Spinal cord (tissue), 10 donors: ENCODE measurements around the gene NPW. TPM values are rescaled to one million over a fixed set of nuclear protein-coding genes. Genes with fewer than 3 reads are reported as not detected.

ENCODE experiments used
- DNase-seq, 6 donors: peaks; one replicate each; pipeline versions ENCODE4 v3.0.0 to v3.0.0-alpha.2; 2013 to 2015; ENCODE audit warnings: low spot score in 6 of 6, low read depth in 4 of 6
- H3K27ac ChIP-seq: one replicate; pipeline ENCODE4 v1.5.1; 2013; ENCODE audit warnings: low read depth, low read length, control low read depth
- H3K27me3 ChIP-seq: one replicate; pipeline ENCODE4 v1.6.1; 2013; ENCODE audit warnings: low read length; ENCODE audit not compliant: control insufficient read depth, insufficient read depth
- H3K36me3 ChIP-seq: one replicate; pipeline ENCODE4 v1.6.1; 2013; ENCODE audit warnings: low read length; ENCODE audit not compliant: control insufficient read depth, insufficient read depth
- H3K4me1 ChIP-seq: one replicate; pipeline ENCODE4 v1.6.1; 2013; ENCODE audit warnings: low read length; ENCODE audit not compliant: control insufficient read depth, insufficient read depth
- H3K4me3 ChIP-seq: one replicate; pipeline ENCODE4 v1.5.1; 2013; ENCODE audit warnings: low read depth, low read length, control low read depth
- H3K9me3 ChIP-seq: one replicate; pipeline ENCODE4 v1.6.1; 2013; ENCODE audit warnings: low read length; ENCODE audit not compliant: control insufficient read depth, insufficient read depth
- WGBS: methylation state at CpG from one replicate; pipeline ENCODE4 v1.1.5; 2013; ENCODE audit warnings: missing lambda C conversion rate; ENCODE audit not compliant: insufficient coverage; 5-methylcytosine and 5-hydroxymethylcytosine counted together
- polyA plus RNA-seq, 2 donors: library from polyadenylated mRNA; unstranded; fragments of 120-200 nt; gene quantifications; one replicate each; pipeline ENCODE4 v1.2.1, GENCODE V29; 2013; ENCODE audit not compliant: insufficient read length in 2 of 2
- total RNA-seq, 2 donors: library from RNA; depleted of rRNA in 1 of 2; stranded (reverse); fragments of 120-200 nt in 1 of 2; fragments of >200 nt in 1 of 2; gene quantifications; one replicate each; pipeline versions ENCODE4 v1.2.3 to v1.2.4, GENCODE V29; 2013 to 2014
- donor health status: healthy.

Gene NPW
- total and polyA plus RNA-seq, 4 donors, result 0.20 to 4.9 (median 1.4) TPM

DNA sequence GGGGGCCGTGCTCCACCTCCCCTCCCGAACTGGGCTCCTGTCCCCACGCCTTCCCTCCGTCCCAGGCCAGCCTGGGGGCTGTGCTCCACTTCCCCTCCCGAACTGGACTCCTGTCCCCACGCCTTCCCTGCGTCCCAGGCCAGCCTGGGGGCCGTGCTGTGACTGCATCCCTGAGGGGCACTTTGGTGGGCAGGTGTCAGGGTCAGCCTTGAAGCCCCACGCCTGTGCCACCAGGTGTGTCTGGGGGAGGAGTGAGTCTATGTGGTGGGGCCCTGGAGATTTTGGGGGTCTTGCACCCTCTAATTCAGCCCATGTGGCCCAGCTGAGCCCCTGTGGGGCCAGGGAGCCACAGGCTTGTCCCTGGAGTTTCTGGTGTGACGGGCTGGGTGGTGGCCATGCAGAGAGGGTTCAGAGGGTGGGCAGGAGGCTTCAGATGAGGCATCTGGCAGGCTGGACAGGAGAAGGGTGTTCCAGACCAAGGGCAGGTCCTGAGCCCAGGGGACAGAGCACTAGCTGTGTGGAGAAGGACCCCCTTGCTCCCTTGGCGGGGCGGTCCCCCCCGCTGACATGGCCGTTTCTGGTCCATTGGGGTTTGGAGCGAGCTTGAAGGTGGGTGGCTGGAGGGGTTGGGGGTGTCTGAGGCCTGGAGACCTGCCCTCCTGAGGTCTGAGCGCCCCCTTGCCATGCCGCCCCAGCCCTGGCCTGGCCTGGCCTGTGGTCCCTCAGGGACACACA is 15.3 kb downstream of the NPW start:
- Histone ChIP-seq H3K36me3 (peaks cover 93% of the 10 kb centered on the region), H3K27me3 (no peaks in the 10 kb centered on the region), H3K4me3 (no peak overlapping the region), H3K9me3 (no peaks in the 10 kb centered on the region), H3K27ac (peak overlapping the region; percentile 79), H3K4me1 (peaks cover 78% of the 10 kb centered on the region)
- no peak for DNase-seq
- 92% methylated on average over 14 of the region's 17 CpGs for WGBS

DNA sequence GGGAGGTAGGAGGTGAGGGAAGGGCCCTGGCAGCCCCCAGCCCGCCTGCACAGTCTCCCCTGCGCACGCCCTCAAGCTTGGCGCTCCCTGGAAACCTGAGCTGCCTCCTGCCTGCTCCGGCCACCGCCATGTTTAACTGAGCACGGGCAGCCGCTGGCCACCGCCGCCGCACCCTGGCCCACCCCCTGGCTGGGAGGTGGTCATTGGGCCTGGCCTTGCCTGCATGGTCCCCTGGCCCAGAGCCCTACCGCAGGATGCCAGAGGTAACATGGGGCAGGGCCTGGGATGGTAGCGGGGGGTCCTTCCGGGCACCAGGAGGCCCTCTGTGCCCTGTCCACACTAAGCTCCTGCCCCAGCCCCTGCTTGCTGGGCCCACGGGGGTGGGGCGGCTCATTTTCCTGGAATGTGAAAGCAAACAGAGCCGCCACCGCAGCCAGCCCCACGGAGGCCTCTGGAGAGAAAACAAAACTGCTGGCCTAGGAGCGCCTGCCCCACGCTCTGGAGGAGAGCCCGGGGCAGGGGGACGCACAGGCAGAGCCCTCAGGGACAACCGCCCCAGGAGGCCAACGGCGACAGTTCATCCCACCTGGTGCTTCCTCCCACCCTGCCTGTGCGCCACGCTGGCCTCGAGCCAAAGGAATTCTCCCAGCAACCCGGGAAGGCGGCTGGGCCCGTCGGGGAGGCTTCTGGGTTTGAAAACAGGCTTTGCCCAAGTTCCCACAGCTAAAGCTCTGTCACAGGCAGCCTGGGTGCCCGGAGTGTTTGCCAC is 16.0 kb downstream of the NPW start:
- Histone ChIP-seq H3K4me1 (peaks cover 83% of the 10 kb centered on the region), H3K4me3 (no peak overlapping the region), H3K27me3 (no peaks in the 10 kb centered on the region), H3K36me3 (peaks cover 94% of the 10 kb centered on the region), H3K27ac (peak overlapping the region; percentile 79), H3K9me3 (no peaks in the 10 kb centered on the region)
- 51% methylated on average over 34 of the region's 34 CpGs for WGBS
- peak in 1 of 6 donors; percentile 67 for DNase-seq

DNA sequence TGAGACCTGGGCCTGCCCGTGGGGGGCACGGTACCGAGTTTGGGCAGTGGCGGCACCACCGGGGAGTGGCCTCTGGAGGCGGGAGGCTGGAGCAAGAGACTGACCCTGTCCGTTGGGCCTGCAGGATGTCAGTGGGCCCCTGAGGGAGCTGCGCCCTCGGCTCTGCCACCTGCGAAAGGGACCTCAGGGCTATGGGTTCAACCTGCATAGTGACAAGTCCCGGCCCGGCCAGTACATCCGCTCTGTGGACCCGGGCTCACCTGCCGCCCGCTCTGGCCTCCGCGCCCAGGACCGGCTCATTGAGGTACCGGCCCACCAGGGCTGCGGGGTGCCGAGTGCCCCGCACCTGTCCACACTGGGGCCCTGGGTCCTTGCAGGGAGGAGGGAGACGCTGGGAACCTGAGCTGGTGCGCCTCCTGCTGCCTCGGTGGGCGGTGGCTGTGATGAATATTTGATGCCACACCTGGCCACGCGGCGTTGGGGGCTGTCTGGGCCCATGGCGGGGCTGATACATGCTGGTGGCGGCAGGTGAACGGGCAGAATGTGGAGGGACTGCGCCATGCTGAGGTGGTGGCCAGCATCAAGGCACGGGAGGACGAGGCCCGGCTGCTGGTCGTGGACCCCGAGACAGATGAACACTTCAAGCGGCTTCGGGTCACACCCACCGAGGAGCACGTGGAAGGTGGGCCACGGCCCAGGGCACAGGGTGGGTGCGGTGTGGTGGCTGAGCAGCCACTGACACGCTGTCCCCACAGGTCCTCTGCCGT is 16.8 kb downstream of the NPW start:
- no peaks in the 10 kb centered on the region for H3K9me3 ChIP-seq
- peaks cover 94% of the 10 kb centered on the region for H3K36me3 ChIP-seq
- no peaks in the 10 kb centered on the region for H3K27me3 ChIP-seq
- peak overlapping the region; percentile 79 for H3K27ac ChIP-seq
- H3K4me1 ChIP-seq, result peaks cover 85% of the 10 kb centered on the region
- 88% methylated on average over 45 of the region's 47 CpGs for WGBS
- no peak for DNase-seq
- H3K4me3 ChIP-seq, result no peak overlapping the region

DNA sequence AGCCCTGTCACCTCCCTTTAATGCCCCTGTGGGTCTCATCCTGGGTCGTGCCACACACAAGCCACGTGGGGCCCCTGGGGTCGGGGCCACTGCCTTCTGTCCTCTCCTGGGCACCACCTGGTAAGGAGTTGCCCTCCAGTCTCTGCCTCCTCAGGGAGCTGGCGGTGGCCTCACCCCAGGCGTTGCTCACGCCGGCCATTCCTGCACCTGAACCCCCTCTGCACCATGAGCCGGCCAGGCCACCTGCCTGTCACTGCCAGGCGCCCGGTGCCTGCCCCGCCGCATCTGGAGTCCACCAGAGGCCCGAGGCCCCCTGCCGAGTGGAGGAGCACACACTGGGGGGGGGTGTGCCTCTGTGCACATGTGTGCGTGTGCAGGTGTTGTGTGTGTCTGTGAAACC is 17.5 kb downstream of the NPW start:
- H3K4me1 ChIP-seq, result peaks cover 84% of the 10 kb centered on the region

DNA sequence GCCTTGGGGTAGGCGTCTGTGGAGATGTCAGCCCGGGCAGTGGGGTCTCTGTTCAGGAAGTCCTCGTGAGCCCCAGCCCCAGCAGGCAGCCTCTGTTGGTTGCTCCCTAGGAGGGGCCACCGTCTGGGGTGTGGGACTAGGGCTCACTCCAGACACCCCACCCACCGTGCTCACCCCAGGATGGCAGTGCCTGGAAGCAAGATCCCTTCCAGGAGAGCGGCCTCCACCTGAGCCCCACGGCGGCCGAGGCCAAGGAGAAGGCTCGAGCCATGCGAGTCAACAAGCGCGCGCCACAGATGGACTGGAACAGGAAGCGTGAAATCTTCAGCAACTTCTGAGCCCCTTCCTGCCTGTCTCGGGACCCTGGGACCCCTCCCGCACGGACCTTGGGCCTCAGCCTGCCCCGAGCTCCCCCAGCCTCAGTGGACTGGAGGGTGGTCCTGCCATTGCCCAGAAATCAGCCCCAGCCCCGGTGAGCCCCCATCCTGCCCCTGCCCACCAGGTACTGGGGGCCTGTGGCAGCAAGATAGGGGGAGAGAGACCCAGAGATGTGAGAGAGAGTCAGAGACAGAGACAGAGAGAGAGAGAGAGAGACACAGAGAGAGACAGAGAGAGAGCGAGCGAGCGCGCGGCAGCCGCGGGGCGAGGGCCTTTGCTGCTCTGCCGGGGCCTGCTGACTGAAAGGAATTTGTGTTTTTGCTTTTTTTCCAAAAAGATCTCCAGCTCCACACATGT is 18.2 kb downstream of the NPW start:
- Histone ChIP-seq H3K9me3 (no peaks in the 10 kb centered on the region), H3K4me1 (peaks cover 80% of the 10 kb centered on the region), H3K4me3 (no peak overlapping the region), H3K27me3 (no peaks in the 10 kb centered on the region), H3K36me3 (peaks cover 95% of the 10 kb centered on the region), H3K27ac (peak overlapping the region; percentile 83)
- 75% methylated on average over 18 of the region's 29 CpGs for WGBS
- DNase-seq, result no peak

More for the DNA sequence above, 17.5 kb downstream of the NPW start:
- Histone ChIP-seq H3K27me3 (no peaks in the 10 kb centered on the region), H3K4me3 (no peak overlapping the region), H3K27ac (no peak overlapping the region), H3K36me3 (peaks cover 97% of the 10 kb centered on the region), H3K9me3 (no peaks in the 10 kb centered on the region)
- WGBS, result 80% methylated on average over 12 of the region's 15 CpGs
- no peak for DNase-seq

DNA sequence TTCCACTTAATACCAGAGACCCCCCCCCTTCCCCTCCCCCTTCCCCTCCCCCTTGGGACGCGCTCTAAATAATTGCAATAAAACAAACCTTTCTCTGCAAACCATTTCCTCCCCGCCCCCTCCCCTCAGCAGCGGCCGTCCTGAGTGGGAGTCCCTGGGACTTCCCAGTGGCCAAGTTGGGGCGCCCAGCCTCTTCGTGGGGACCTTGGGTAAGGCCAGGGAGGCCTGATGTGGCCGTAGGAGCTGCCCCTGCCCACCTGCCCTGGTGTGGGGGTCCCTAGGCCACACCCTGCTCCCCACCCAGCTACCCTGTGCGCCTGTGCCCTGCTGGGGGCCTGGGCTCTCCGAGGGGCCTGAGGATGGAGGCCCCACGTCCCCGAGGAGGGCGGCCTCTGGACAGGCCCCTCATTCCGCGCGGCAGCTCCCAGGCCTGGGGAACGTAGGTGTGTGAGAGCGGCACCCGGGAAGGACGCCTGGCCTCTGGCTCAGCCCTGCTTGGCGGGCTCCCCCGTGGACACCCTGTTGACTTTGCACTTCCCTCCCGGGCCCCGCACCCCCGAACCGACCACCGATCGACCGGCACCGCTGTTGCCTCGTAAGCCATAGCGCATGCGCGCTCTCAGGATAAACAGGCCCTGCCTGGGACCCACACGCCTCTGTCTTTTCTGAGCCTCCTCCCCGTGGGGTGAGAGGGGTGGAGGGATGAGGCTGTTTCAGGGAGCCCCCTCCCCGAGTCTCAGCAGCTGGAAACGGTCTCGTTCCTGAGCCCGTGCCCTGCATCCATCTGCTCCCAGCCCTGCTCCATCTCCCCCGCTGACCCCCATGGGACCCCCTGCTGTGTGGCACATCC is 19.0 kb downstream of the NPW start:
- H3K9me3 ChIP-seq, result no peaks in the 10 kb centered on the region
- H3K27me3 ChIP-seq, result no peaks in the 10 kb centered on the region
- WGBS, result 63% methylated on average over 25 of the region's 41 CpGs
- H3K27ac ChIP-seq, result peak overlapping the region; percentile 57
- H3K36me3 ChIP-seq, result peaks cover 94% of the 10 kb centered on the region
- H3K4me1 ChIP-seq, result peaks cover 79% of the 10 kb centered on the region
- H3K4me3 ChIP-seq, result no peak overlapping the region
- DNase-seq, result no peak

DNA sequence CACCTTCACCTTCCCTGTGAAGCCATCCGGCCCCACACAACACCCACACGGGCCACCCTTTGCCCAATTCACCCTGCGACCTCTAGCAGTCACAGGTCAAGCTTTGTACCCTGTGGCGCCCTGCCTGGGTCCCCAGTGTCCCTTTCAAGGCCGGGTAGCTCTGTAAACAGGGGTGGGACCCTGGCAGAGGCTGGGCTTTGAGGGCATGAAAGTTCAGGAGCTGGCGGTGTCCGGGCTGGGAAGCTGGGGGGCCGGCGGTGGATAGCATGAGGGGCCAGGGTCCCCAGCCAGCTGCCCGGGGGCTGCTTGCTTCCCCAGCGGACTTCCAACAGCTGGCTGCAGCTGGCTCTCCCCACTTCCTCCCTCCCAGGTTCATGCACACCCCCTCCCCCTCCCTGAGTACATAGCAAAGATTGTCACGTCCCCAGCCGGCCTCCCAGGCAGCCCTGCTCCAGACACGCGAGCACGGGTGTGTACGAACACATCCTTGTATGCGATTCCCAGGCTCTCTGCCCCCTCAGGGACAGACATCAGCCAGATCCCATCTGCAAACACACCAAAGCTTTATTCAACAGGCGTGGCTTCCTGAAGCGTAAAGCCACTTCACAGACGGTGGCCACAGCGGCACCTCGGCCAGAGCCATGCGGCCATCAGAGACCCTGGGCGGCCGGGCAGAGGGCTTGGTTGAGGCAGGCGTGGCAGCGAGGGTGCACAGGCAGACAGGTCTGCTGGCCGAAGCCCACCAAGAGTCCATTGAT is 19.9 kb downstream of the NPW start:
- H3K36me3 ChIP-seq, result peaks cover 97% of the 10 kb centered on the region
- no peaks in the 10 kb centered on the region for H3K9me3 ChIP-seq
- DNase-seq, result no peak
- peak overlapping the region; percentile 57 for H3K27ac ChIP-seq
- no peaks in the 10 kb centered on the region for H3K27me3 ChIP-seq
- WGBS, result 65% methylated on average over 28 of the region's 29 CpGs
- no peak overlapping the region for H3K4me3 ChIP-seq
- peaks cover 77% of the 10 kb centered on the region for H3K4me1 ChIP-seq

DNA sequence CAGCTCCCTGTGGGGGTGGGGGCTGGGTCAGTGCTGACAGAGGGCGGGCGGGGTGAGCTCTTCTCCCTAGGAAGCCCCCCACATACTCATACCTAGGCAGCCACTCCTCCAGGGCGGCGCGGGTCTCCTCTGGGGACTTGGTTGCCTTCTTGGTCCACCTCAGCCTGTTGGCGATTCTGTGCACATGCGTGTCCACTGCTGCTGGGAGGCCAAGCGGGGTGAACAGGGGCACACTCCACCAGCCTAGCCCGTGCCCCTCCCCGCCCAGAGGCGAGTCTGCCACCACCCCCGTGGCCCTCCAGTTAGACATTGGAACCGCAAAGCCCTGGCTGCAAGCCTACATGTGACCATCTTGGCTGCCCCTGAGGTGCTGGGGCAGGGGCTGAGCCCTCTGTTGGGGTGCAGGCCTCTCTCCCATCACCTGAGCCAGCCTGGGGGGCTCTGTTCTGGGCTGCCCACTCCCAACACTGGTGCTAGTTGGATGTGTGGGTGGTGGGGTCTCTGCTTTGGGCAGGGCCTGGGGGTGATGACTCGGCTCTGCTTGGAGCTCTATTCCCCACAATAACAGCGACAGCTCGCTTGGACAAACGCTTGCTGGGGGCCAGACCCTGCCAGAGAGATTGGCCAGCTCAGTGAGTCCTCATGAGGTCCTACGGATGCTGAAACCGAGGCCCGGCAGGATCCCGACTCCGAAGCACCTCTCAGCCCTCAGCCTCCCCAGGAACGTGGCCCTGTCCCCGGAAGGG is 20.6 kb downstream of the NPW start:
- H3K27me3 ChIP-seq, result no peaks in the 10 kb centered on the region
- no peak overlapping the region for H3K4me3 ChIP-seq
- H3K9me3 ChIP-seq, result no peaks in the 10 kb centered on the region
- peaks cover 72% of the 10 kb centered on the region for H3K4me1 ChIP-seq
- WGBS, result 88% methylated on average over 23 of the region's 24 CpGs
- no peak for DNase-seq
- H3K27ac ChIP-seq, result peak overlapping the region; percentile 33
- H3K36me3 ChIP-seq, result peaks cover 96% of the 10 kb centered on the region
